HG03520 (cell line): ENCODE measurements around the gene NTM.
A peak's percentile ranks its signal among the peaks of the same experiment; 100 is the strongest.

Source experiments
- ATAC-seq: cut with Tn5 transposase; IDR thresholded peaks from one replicate; pipeline ENCODE4 v1.9.1; 2021; ENCODE audit warnings: mild to moderate bottlenecking, moderate library complexity; ENCODE audit not compliant: unreplicated experiment

The NTM gene

DNA sequence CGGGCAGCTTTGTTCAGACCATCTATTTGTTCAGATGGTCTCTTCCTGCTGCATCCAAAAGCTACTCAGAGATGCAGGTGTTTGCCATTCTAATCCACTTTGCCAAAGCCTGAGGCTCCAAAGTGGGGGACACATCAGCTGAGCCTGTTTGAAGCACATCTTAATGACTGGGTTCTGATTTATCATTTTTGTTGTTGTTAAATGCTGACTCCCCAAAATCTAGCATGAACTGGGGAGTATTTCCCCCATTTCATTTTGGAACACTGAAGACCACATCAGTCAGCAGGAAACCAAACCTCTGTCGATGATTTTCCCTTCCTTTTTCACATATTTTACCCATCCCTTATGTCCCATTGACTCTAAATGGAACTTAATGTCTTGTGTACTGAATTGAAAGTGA is 262.6 kb downstream of the NTM start:
- no peak for ATAC-seq

DNA sequence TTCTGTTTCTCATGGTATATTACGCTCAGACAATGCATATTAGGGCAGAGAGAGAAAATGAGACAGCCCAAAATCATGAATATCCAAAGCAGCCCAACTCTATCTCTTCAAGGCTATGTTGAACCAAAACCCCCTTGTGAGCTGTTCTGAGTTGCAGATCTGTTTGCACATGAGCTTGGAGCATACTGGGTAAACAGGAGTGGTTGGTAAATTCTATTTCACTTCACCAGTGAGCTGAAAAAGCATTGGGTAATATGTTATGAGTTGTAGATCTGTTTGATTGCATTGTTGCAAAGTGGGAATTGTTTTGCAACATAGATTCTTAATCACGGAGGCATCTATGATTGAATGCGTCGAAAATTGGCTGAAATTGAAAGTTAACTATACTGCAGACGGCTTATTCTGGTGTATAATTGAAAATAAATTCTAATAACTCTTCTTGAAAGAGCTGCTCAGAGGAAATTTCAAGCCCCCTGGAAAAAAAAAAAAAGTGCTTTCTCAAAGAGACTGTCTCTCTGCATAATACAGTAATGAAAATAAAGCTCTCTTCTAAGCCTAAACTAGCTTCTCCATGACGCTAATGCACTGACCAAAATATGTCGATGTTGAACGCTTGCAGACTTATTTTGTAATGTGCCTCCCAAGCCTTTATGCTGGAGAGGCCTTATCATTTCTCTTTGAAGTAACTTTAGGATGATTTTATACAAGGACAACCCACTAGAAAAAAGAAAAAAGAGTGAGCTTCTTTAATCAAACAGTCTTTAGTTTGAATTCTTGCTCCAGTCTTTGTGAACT is 263.7 kb downstream of the NTM start:
- no peak for ATAC-seq

DNA sequence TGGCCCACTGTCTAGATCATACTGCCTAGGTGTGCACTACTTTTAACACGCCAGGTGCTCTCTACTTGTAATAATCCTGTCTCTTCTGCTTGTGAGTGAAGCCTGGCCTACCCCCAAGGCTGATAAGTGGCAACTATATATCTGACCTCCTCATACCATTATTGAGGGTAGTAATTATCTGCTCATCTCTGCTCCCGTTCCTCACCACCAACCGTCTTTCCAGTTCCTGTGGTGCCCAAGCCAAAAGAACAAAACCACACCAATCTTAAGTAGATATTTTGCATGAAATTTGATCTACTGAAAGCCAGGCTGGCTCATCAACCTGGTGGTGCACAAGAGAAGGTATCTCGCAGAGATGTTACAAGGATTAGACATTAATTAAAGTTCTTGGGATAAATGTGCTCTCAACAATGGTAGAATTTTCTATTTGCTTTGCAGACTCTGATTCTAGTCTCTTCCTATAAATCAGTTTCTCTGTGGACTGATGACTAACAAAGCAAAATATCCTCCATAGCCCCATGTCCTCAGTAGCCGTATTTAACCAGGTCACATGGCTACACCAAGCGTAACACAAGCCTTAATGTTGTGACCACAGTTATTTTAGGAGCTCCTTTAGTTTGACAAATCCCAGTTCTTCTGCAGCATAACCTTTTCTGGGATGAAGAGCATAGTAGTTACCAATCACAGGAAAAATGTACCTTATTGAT is 267.2 kb downstream of the NTM start:
- ATAC-seq = no peak

DNA sequence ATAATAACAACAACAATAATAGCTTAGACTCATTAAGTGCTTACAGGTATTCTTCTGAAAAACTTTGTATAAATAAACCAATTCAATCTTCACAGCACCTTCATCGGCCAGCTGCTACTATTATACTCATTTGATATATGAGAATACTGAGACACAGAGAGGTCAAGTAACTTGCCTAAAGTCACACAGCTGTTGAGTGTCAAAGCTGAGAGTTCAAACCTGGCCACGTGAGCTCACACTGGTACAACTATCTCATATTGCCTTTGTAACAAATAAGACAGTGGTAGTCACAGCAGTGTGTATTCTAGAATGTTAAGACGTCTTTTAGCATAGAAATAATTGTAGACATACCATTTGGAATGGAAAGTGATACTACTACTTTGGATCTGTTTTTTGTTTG is 268.5 kb downstream of the NTM start:
- ATAC-seq = no peak

DNA sequence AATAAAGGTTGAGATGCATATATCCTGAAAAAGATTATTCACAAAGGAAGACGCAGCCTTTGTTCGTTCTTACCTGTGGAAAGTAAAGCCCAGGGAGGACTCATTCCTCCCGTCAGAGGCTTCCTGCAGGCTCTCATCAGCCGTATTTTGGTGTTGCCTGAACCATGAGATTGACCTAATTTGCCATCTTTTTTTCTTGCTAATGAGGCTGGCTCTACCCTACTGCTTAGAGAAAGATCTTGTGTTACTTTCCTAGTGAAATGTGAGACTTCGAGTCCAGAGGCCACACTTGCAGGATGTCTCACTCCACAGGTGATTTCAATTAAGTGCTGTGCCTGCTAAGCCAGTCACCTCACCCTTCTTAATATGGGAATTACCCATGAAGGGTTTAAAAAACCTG is 269.9 kb downstream of the NTM start:
- ATAC-seq = no peak

DNA sequence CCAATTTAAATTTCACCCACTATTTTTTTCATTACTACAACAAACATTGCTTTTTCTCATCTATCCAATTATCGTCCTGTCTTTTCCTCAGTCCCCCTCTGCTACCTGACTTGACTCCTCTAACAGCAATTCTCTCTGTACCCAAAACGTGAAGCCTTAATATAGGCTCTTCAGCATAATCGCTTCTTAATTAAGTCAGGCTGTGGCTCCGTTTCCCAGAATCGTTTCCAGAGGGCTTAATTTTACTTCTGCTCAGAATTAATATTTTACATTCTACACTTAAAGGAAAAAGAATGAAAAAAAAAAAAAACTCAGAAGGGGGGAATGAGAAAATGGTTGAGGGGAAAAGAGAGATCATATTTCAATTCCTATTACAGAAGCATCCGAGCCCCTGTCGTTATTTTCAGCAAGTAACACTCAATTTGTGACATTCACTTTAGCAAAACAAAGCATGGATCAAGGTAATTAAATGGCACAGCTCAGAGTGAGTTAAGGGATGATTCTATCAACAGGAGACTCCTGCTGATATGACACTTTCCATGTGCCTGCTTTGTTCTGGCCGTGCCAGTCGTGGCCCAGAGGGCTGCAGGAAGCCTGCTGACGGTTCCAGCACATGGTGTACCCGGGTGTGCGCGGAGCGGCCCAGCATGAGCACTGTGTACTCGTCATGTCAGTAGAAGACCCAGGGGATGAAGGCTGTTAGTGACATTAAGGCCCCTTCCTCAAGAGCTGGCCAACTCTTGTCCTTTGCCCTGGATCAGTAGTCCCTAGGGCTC is 272.5 kb downstream of the NTM start:
- no peak for ATAC-seq

DNA sequence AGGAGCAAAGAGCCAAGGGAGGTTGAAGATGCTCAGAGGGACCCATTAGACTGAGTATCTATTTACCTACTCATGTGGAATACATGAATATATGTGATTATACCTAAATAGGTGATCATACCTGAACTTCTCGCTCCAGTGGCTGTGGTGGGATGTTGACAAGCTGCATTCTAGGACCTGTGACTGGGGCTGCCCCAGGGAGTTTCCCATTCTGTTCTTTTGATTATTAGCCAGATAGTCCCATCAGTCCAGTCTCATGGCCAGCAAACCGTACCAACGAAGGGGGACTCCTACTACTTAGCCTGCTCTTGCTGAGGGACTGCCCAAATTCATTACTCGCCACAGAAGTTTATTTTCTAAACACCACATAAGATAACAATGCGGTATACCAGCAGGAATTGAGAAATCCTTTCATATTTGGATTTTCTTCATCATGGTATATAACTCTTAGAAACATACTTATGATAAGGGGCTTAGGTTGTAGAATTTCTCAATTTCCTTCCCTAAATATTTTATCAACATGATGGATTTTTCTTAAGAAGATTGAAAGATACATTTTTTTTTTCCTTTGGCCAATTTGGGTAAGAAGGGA is 273.9 kb downstream of the NTM start:
- no peak for ATAC-seq

DNA sequence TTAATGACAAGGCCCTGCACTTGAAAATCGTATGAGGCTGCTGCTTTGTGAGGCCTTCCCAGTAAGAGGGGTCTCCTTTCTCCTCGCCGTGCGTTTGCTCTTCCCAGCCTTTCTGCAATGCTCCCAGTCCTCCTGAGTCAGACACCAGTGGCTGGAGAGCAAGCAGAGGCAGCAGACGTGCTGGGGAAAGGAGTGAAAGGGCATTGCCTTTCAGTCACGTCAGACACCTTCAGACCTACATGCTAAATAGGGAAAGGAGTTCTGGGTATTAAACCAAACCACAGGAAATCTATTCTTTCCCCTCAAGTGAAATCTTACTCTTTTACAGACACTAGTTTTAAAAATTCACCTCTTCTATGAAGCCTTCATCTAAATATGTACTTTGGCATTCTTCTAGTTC is 274.8 kb downstream of the NTM start:
- ATAC-seq = no peak

DNA sequence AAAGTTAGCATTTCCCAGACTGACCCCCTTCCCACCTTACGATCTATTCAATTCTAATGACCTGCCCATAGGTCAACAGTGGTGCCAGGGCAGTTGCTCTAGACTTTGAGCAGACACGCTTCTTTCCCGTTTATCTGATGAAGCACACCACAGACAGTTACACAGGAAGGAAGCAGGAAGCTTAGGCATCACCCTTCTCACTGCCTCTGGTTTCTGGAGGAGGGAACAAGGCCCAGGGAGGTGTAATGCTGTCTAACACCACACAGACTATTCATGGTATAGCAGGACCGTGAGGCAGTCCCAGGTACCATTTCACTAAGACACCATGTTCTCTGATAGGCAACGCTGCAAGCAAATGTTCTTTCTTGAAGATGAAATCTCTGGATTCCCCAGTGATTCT is 279.4 kb downstream of the NTM start:
- no peak for ATAC-seq

DNA sequence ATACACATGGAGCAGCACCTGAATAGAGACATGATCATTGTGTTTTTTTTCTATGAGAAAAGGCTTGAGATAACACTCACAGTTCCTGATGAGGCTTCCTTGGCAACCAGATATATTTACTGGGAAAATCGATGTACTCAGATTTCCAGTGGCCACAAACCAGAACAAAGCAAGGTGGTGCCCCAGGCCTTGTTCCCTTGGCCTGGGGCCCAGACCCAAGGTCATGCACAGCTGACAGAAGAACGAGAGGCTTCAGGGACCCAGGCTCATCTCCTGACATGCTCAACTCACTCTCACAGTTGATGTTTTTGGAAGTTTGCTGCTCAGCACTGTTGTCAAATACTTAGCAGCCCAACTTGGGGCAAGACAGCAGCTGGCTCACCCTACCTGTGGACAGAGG is 281.8 kb downstream of the NTM start:
- ATAC-seq = no peak

DNA sequence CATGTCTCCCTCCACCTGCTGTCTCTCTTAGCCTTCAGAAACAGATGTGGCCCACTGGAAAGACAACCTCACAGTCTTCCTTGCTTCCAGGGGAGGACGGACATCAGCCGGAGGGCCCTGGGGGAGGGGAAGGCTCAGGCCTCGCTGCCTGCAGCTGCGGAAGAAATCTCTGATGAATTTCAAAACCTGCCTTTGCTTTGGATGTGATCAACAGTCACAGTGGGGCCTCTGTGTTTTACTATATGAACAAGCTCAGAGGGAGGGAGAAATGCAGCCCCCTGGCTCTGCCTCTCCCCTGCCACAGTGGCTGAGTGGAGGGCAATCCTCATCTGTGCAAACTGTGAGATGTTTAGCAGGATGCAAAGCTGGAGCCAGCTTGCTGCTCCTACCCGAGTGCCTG is 282.8 kb downstream of the NTM start:
- ATAC-seq = no peak

DNA sequence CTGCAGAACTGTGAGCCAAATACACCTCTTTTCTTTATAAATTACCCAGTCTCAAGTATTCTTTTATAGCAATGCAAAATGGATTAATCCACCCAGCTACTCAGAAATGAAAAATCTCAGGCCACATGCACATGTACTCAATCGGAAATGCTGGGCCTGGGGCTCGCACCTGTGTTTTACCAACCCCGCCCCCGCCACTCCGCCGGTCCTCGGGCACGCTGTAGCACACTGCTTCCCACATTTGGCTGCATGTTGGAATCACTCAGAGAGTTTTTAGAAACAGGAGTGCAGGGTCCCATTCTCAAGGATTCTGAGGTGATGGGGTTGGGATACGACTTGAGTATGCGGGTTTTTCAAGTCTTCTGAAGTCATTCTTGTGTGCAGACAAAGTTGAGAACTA is 284.4 kb downstream of the NTM start:
- no peak for ATAC-seq

DNA sequence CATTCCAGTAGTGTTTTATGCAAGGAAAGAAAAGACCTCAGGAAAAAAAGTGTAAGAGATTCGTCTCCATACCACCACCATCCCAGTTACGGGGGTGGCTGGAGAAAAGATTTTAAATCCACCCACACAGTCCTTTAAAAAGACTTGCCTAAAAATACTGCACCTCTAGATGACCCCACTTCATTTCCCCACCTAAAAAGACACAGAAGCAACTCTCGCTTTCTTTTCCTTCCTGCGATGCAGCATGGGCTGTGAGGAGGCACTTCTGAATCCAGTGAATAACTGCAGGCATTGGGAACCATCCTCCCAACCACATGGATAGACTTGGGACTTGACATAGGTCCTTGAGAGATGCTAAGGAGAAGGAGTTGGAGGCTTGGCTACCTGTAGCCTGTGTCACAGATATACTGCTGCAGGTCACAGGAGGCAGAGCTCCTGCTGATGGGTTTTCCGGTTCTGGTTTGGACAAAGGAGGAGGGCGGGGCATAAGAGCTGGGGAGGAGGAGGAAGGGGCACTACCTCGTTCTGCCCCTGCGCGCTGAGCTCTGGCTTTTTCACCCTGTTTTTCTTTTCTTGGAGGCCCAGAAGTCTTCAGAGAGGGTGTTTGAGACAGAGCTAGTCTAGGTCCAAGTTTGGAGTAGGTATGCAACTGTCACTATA is 285.9 kb downstream of the NTM start:
- no peak for ATAC-seq

DNA sequence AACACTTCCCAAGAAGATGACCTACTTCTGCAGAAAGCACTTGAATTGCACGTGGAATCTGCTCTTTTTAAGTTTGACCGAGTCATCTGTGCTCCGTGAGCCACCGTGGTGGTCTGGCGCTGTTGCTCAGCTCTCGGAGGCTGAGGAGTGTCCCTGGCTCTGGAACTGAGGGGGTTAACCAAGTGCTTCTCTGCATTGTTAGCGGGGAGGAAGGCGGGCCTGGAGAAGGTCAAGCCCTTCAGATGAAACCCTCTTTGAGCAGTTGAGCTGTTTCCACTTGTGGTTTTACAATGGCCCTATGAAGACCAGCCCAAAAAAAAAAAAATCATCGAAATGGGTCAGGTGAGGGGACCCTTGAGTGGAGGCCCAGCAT is 286.4 kb downstream of the NTM start:
- no peak for ATAC-seq

DNA sequence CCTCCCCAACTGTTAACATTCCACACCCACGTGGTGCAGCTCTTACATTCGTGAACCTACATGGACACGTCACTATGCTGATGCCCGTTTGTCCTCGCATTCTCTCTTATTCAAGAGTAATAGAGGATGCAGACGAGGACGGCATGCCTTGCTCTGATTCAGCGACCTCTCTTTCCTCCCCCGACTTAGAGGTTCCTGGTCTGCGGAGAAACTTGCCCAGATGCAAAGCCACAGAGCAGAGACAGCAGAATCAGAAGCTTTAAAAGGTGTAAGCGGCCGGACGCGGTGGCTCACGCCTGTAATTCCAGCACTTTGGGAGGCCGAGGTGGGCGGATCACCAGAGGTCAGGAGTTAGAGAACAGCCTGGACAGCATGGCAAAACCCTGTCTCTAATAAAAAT is 288.0 kb downstream of the NTM start:
- ATAC-seq = no peak

DNA sequence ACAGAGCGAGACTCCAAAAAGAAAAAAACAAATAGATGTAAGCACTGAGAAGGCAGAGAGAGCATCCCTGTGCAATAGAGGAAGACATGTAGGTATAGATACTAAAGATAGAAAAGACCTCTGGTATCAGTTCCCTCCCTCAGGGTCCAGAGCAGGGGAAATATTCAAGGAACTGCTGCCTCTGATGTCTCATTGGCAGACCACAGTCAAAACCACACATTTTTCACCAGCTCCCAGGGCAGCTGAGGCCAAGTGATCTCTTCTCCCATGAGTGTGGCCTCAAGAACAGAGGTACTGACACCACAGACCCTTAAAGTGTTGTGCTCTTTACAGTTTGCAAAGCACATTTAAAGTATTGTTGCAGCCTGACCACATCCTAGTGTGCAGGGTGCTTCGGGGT is 288.5 kb downstream of the NTM start:
- ATAC-seq = peak; percentile 52

DNA sequence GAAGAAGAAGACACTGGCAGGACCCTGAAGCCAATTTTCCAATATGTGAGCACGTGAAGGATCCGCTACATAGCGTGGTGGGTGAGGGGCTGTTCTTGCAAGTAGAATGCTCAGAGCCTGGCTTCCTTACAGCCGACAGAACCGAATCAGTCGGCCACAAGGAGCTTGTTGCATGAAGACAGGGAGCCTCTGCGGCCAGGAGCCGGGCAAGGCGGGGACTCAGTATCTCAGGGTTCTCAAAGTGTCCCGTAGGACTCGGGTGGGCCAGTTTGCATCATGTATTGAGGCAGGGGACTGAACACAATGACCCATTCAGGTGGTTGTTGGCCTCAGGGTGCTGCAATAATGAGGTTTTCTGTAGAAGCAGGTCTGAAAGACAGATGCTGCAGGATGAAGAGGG is 289.5 kb downstream of the NTM start:
- ATAC-seq = no peak

DNA sequence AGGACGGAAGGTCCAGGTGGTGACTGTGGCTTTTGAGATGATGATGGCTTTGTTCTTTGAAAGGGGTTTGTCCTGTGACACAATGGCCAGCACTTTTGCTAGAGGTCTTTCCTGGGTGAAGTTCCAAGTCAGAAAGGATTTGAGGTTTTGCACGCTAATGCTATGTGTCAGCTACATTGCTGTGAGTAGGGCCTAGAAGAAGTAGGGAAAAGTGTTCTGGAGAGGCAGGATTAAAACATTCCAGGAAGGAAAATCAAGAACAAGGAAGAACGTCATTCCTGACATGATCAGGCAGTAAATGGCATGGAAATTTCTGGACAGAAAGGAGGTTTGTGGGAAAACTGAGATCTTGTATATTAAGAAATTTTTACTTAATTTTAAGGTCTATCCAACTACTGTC is 290.7 kb downstream of the NTM start:
- ATAC-seq = no peak

DNA sequence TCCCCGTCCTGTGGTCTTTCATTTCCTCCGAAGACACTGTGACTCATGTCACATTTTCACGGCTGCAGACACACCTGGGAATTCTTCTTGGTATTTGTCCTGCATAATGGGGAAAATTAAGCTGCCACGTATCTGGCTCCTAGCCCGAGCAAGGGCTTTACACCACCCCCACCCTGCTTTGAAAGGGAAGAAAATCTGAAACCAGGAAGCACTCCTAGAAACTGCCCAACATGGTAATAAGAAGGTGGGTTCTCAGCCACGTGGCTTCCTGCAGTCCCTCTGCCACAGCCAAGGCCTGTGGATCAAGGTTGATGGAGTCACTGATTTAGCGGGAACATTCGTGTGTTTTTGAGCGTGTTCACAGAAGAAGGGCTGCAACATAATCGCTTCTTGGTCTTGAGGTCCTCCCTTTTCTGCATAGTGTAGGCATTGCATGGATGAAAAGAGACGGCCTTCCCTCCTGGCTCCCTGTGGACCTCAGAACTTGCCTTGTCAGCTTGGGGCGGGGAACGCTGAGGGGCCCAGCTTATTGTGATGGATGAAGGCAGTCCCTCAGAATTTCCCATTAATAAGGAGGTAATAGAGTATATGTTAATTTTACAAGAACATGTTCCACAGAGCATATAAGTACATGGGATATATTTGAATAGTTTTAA is 292.0 kb downstream of the NTM start:
- no peak for ATAC-seq

DNA sequence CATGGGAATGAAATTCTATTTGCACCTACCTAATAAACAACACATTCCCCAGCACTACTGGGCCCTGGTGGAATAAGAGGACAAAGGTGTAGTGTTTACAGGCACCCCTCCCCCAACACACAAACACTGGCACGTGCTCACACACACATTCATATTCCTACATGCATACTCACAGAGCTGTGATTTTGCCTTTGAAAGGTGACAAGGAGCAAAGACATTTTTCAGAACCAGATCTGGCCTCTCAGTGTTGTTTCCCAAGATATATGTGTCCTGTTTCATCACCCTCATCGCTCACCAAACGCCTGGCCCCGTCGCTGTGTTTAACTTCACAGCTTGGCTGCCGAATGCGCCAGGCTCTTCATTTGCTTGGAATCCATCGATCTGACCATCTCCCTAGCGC is 292.6 kb downstream of the NTM start:
- ATAC-seq = no peak
